Measurements from ENCODE around the gene SMARCAL1.

SMARCAL1 gene

DNA sequence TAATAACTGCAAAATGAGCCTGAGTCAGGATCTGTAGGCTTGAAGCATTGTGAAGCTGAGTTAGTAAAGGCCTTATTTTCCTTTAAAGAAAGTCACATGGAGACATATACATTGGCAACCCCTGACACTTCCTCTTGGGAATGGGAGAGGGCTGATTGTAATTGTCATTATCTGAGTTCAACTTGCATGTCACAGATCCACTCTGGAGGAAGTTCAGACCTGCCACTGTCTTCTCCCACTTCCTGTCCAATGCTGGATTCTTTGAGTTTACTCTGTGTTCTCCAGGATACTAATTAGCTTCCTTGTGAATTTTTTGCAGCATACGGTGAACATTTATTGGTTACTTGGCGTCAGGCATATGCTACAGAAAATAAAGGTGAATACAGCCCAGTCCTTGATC lies 34.1 kb downstream of the SMARCAL1 start:
- TF ChIP-seq, protein P1, sequence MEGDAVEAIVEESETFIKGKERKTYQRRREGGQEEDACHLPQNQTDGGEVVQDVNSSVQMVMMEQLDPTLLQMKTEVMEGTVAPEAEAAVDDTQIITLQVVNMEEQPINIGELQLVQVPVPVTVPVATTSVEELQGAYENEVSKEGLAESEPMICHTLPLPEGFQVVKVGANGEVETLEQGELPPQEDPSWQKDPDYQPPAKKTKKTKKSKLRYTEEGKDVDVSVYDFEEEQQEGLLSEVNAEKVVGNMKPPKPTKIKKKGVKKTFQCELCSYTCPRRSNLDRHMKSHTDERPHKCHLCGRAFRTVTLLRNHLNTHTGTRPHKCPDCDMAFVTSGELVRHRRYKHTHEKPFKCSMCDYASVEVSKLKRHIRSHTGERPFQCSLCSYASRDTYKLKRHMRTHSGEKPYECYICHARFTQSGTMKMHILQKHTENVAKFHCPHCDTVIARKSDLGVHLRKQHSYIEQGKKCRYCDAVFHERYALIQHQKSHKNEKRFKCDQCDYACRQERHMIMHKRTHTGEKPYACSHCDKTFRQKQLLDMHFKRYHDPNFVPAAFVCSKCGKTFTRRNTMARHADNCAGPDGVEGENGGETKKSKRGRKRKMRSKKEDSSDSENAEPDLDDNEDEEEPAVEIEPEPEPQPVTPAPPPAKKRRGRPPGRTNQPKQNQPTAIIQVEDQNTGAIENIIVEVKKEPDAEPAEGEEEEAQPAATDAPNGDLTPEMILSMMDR (IDR thresholded peaks at IDR 0.05; ENCODE audit: low read length): no peak
- TF ChIP-seq EZH2phosphoT487 (IDR thresholded peaks at IDR 0.05; ENCODE audit: low read length) (no peak), EZH2 (optimal IDR thresholded peaks at IDR 0.05; ENCODE audit: low read depth, low read length) (no peak)
- Histone ChIP-seq H3K4me3 (ENCODE audit: low read length) (no peak overlapping the region), H3F3A (ENCODE audit: insufficient read depth, low read length) (no peaks in the 10 kb centered on the region), H3K4me2 (ENCODE audit: low read depth, low read length) (no peak overlapping the region), H3K27ac (ENCODE audit: low read length) (no peak overlapping the region), H3K4me1 (ENCODE audit: low read length) (no peaks in the 10 kb centered on the region), H3K9me2 (replicated peaks; ENCODE audit: insufficient read depth, low read length) (no peaks in the 10 kb centered on the region), H3K79me2 (ENCODE audit: low read length) (no peaks in the 10 kb centered on the region), H3K36me3 (replicated peaks; ENCODE audit: insufficient read depth, low read length) (no peaks in the 10 kb centered on the region), H3K27me3 (replicated peaks; ENCODE audit: insufficient read depth, low read length) (no peaks in the 10 kb centered on the region), H3K9me3 (replicated peaks; ENCODE audit: insufficient read depth, low read length) (no peaks in the 10 kb centered on the region), H3K9ac (ENCODE audit: low read length) (no peak overlapping the region), H4K20me1 (ENCODE audit: insufficient read depth, low read length) (no peaks in the 10 kb centered on the region), H2AFZ (ENCODE audit: low read length) (no peak overlapping the region)
- no peak for DNase-seq

GRCh38 chr2:216447293-216447692 lies 35.0 kb downstream of the SMARCAL1 start:
- H3F3A ChIP-seq (ENCODE audit: insufficient read depth, low read length): no peaks in the 10 kb centered on the region
- TF ChIP-seq EZH2 (optimal IDR thresholded peaks at IDR 0.05; ENCODE audit: low read depth, low read length) (no peak), EZH2phosphoT487 (IDR thresholded peaks at IDR 0.05; ENCODE audit: low read length) (no peak)
- TF ChIP-seq, protein P1 (IDR thresholded peaks at IDR 0.05; ENCODE audit: low read length): no peak
- H3K27ac ChIP-seq (ENCODE audit: low read length): no peak overlapping the region
- no peaks in the 10 kb centered on the region for H3K9me2 ChIP-seq (replicated peaks; ENCODE audit: insufficient read depth, low read length)
- H3K36me3 ChIP-seq (replicated peaks; ENCODE audit: insufficient read depth, low read length): no peaks in the 10 kb centered on the region
- no peak overlapping the region for H2AFZ ChIP-seq (ENCODE audit: low read length)
- H3K4me2 ChIP-seq (ENCODE audit: low read depth, low read length): no peak overlapping the region
- H3K4me1 ChIP-seq (ENCODE audit: low read length): no peaks in the 10 kb centered on the region
- H4K20me1 ChIP-seq (ENCODE audit: insufficient read depth, low read length): no peaks in the 10 kb centered on the region
- no peaks in the 10 kb centered on the region for H3K79me2 ChIP-seq (ENCODE audit: low read length)
- no peak overlapping the region for H3K9ac ChIP-seq (ENCODE audit: low read length)
- H3K4me3 ChIP-seq (ENCODE audit: low read length): no peak overlapping the region
- H3K9me3 ChIP-seq (replicated peaks; ENCODE audit: insufficient read depth, low read length): no peaks in the 10 kb centered on the region
- no peaks in the 10 kb centered on the region for H3K27me3 ChIP-seq (replicated peaks; ENCODE audit: insufficient read depth, low read length)
- DNase-seq: no peak

DNA sequence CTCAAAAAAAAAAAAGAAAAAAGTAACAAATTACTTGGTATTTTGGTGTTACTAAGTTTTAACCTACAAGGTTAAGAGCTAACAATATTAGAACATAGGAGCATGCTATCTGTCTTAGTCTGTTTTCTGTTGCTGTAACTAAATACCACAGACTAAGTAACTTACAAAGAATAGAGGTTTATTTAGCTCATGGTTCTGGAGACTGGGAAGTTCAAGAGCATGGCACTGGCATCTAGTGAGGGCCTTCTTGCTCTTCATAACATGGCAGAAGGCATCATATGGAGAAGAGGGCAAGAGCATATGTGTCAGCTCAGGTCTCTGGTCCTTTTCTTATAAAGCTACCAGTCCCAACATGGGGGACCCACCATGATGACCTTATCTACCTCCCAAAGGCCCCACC lies 36.5 kb downstream of the SMARCAL1 start:
- Histone ChIP-seq H2AFZ (ENCODE audit: low read length) (no peak overlapping the region), H3K79me2 (ENCODE audit: low read length) (no peaks in the 10 kb centered on the region), H4K20me1 (ENCODE audit: insufficient read depth, low read length) (no peaks in the 10 kb centered on the region), H3K4me2 (ENCODE audit: low read depth, low read length) (no peak overlapping the region), H3K4me1 (ENCODE audit: low read length) (no peaks in the 10 kb centered on the region), H3K9ac (ENCODE audit: low read length) (no peak overlapping the region), H3K4me3 (ENCODE audit: low read length) (no peak overlapping the region), H3F3A (ENCODE audit: insufficient read depth, low read length) (no peaks in the 10 kb centered on the region), H3K27me3 (replicated peaks; ENCODE audit: insufficient read depth, low read length) (no peaks in the 10 kb centered on the region), H3K9me2 (replicated peaks; ENCODE audit: insufficient read depth, low read length) (no peaks in the 10 kb centered on the region), H3K9me3 (replicated peaks; ENCODE audit: insufficient read depth, low read length) (no peaks in the 10 kb centered on the region), H3K36me3 (replicated peaks; ENCODE audit: insufficient read depth, low read length) (no peaks in the 10 kb centered on the region), H3K27ac (ENCODE audit: low read length) (no peak overlapping the region)
- TF ChIP-seq EZH2phosphoT487 (IDR thresholded peaks at IDR 0.05; ENCODE audit: low read length) (no peak), EZH2 (optimal IDR thresholded peaks at IDR 0.05; ENCODE audit: low read depth, low read length) (no peak)
- TF ChIP-seq, protein P1 (IDR thresholded peaks at IDR 0.05; ENCODE audit: low read length): no peak
- DNase-seq: no peak
